Urinary bladder (tissue), 4 donors: ENCODE data around the gene NDRG4. TPM values are rescaled to one million over a fixed set of nuclear protein-coding genes. Genes with fewer than 3 reads are reported as not detected.

Source experiments
- DNase-seq: peaks from one replicate; pipeline ENCODE4 v3.0.0-alpha.2; 2015; ENCODE audit errors: extremely low spot score
- H3K27ac ChIP-seq: one replicate; pipeline ENCODE4 v1.5.1; 2013; ENCODE audit warnings: low read depth, mild to moderate bottlenecking, moderate library complexity
- H3K36me3 ChIP-seq: one replicate; pipeline ENCODE4 v1.6.1; 2013; ENCODE audit warnings: mild to moderate bottlenecking, moderate library complexity; ENCODE audit not compliant: insufficient read depth
- H3K4me1 ChIP-seq: one replicate; pipeline ENCODE4 v1.6.1; 2013; ENCODE audit warnings: mild to moderate bottlenecking, moderate library complexity; ENCODE audit not compliant: insufficient read depth
- H3K4me3 ChIP-seq: one replicate; pipeline ENCODE4 v1.5.1; 2013; ENCODE audit warnings: low read depth, low read length
- WGBS: extraction: QIAGEN DNeasy Blood & Tissue Kit; methylation state at CpG from one replicate; pipeline ENCODE4 v1.1.7; 2013; 5-methylcytosine and 5-hydroxymethylcytosine counted together
- polyA plus RNA-seq: library from polyadenylated mRNA; stranded (reverse); fragments of 200-250 nt; gene quantifications from one replicate; pipeline ENCODE4 v1.2.3, GENCODE V29; 2013
- total RNA-seq: library from RNA; depleted of rRNA; stranded (reverse); fragments of >200 nt; gene quantifications from one replicate; pipeline ENCODE4 v1.2.3, GENCODE V29; 2014
- donor health status: healthy with polysubstance abuse.
- donor health status: healthy.

NDRG4 gene
- total and polyA plus RNA-seq, 2 donors = 7.8 to 8.1 TPM

DNA sequence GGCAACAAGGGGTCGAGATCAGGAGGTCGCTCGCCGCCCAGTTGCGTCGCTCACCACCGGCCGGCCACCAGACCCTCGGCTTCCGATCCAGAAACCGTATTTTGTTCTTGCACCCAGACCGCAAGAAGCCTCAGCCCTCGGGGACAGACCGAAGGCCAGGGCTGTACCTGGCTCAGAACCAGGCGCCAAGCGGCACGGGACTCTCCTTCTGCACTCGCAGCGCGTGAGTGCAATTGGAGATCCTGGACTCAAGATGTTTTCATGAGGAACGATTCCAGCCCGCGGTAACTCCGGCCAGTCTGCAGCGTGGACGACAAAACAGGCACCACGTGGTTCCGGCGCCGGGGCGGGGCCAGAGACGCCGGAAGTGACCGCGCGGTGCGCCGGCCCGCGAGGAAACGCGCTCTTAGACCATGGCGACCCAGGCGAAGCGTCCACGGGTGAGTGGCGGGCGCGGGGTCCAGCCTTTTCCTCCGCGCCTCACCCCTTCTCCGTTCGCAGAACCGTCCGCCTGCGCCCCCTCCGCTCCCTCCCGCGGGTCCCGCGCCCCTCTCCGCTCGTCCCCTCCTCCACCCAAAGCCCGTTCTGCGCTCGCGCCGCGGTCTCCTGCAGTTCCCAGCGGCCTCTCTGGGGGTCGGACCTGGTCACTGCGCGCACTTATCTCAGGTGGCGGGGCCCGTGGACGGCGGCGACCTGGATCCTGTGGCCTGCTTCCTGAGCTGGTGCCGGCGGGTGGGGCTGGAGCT is 15.4 kb downstream of the NDRG4 start, which contains the start of gene SETD6:
Gene SETD6 (plus strand): TSS at position 393 of the 746 bp plus-strand sequence. CDS start 21 bp downstream, at position 414.
- DNase-seq = peak; percentile 69
- Histone ChIP-seq H3K27ac (peak within 1 kb of the TSS; percentile 42), H3K4me3 (peak within 1 kb of the TSS; percentile 75), H3K36me3 (peaks cover 2% of the 10 kb centered on the region), H3K4me1 (no peaks in the 10 kb centered on the region)
- WGBS = under 1% methylated on average over 80 of the region's 80 CpGs

DNA sequence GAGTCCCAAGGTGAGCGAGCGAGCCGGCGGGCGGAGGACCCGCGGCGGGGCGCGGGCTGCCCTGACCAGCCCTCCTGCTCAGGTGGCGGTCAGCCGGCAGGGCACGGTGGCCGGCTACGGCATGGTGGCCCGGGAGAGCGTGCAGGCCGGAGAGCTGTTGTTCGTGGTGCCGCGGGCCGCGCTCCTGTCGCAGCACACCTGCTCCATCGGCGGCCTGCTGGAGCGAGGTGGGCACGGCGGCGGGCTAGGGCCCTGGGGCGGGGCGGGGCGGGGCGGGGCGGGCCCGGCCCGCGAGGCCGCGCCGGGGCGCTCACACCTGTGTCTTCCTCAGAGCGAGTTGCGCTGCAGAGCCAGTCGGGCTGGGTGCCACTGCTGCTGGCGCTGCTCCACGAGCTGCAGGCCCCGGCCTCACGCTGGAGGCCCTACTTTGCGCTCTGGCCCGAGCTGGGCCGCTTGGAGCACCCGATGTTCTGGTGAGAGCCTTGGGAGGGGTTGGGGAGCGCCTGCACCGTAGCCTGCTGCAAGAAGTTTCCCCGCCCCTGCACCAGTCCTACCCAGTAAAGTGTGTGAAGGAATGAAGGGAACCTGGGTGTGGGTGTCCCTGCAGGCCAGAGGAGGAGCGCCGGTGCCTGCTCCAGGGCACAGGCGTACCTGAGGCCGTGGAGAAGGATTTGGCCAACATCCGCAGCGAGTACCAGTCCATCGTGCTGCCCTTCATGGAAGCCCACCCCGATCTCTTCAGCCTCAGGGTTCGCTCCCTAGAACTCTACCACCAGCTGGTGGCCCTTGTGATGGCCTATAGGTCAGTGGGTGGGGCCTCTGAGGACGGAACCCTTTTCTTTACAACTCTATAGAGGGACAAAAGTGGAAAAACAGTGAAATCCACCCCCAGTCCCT is 16.2 kb downstream of the NDRG4 start:
- DNase-seq = no peak

DNA sequence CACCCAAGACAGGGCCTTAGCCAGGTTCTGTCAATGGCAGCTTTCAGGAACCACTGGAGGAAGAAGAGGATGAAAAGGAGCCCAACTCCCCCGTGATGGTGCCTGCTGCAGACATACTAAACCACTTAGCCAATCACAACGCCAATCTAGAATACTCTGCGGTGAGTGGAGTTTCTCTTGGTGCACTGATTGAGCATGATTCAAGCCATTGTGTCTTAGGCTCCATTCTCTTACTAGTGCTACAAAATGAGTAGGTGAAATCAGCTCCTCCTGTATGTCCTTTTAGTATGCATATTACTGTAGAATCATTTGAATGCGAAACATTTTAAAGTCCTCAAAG is 16.8 kb downstream of the NDRG4 start:
- Histone ChIP-seq H3K36me3 (peaks cover 2% of the 10 kb centered on the region), H3K4me1 (no peaks in the 10 kb centered on the region), H3K27ac (no peak overlapping the region), H3K4me3 (no peak overlapping the region)
- 81% methylated on average over 4 of the region's 4 CpGs for WGBS
- DNase-seq = no peak

More for the DNA sequence above, 16.2 kb downstream of the NDRG4 start:
- H3K27ac ChIP-seq = peak overlapping the region; percentile 1
- 13% methylated on average over 66 of the region's 66 CpGs for WGBS
- H3K4me1 ChIP-seq = no peaks in the 10 kb centered on the region
- peak overlapping the region; percentile 75 for H3K4me3 ChIP-seq
- peaks cover 2% of the 10 kb centered on the region for H3K36me3 ChIP-seq

DNA sequence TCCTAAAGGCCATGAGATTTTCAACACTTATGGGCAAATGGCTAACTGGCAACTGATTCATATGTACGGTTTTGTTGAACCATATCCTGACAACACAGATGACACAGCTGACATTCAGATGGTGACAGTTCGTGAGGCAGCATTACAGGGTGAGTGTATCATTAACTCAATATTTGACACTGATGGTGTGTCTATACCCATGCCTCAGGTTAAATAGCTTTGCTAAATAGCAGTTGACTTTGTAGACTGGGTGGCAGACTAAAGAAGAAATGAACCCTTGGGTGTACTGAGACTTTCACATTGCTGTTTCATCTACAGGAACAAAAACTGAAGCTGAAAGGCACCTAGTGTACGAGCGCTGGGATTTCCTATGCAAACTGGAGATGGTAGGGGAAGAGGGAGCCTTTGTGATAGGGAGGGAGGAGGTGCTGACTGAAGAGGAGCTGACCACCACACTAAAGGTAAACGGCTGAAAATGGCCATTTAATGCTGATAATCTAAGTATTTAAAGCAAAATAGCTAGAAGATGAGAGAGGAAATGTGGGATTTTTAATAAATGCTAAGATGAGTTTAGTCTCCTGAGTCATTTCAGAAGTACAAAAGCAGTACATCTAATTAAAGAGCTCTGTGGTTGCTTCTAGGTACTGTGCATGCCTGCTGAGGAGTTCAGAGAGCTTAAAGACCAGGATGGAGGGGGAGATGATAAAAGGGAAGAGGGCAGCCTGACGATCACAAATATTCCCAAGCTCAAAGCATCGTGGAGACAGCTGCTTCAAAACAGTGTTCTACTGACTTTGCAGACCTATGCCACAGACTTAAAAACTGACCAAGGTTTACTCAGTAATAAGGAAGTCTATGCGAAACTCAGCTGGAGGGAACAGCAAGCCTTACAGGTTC is 18.4 kb downstream of the NDRG4 start:
- Histone ChIP-seq H3K4me1 (no peaks in the 10 kb centered on the region), H3K4me3 (no peak overlapping the region), H3K36me3 (peaks cover 4% of the 10 kb centered on the region), H3K27ac (no peak overlapping the region)
- 72% methylated on average over 8 of the region's 8 CpGs for WGBS
- no peak for DNase-seq

DNA sequence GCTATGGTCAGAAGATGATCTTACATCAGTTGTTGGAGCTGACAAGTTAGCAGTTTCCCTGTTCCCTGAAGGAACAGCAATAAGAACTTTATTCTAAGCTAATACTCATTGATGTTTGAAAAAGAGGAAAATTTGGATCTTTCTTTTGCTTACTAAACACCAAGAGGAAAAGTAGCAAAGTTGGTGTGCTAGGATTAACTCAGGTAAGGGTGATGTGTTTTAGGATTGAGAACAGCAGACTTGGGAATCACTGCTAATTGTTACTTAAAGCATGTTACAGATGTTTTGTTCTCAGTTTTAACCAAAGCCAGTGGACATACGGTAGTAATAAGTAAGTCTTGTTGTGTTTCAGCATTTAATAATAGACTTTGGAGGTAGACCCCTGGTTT is 19.0 kb downstream of the NDRG4 start:
- Histone ChIP-seq H3K27ac (no peak overlapping the region), H3K4me3 (no peak overlapping the region), H3K36me3 (peaks cover 5% of the 10 kb centered on the region), H3K4me1 (no peaks in the 10 kb centered on the region)
- DNase-seq = no peak
- 87% methylated on average over 1 of the region's 1 CpG for WGBS

DNA sequence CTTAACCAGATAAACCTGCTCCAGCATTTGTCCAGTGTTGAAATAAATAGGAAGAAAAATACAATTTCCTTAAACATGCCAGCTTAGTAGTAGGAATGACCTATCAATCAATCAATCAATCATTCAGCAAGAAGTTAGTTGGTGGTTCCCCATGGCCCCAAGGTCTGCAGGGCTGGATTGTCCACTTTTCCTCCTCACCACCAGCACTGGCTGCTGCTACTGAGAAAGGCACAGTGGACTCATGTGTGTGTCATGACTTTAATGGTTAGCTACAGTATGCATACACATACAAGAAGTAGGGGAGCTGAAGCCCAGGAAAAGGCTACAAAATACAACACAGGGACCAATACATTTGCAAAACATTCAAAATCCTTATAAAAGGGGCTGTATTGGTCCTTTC is 19.8 kb downstream of the NDRG4 start:
- peaks cover 5% of the 10 kb centered on the region for H3K36me3 ChIP-seq
- H3K4me3 ChIP-seq = no peak overlapping the region
- no peak overlapping the region for H3K27ac ChIP-seq
- no peaks in the 10 kb centered on the region for H3K4me1 ChIP-seq
- DNase-seq = no peak

DNA sequence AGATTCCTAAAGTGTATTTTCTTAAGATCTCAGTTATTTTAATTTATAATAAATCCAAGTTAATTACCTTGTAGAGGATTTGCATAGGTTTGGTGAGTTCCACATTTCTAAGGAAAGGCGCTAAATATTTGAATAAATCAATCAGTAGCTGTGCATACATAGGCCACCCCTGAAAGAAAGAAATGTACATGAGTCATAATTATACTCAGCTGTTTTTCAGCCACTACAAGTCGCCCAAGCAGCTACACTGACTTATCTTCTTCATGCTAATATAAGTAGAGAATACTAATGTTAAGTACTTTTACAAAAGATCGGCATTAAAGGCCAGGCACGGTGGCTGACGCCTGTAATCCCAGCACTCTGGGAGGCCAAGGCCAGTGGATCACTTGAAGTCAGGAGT is 30.2 kb downstream of the NDRG4 start:
- no peak overlapping the region for H3K27ac ChIP-seq
- H3K4me1 ChIP-seq = no peaks in the 10 kb centered on the region
- no peak for DNase-seq
- peaks cover 14% of the 10 kb centered on the region for H3K36me3 ChIP-seq
- 94% methylated on average over 5 of the region's 5 CpGs for WGBS
- no peak overlapping the region for H3K4me3 ChIP-seq

DNA sequence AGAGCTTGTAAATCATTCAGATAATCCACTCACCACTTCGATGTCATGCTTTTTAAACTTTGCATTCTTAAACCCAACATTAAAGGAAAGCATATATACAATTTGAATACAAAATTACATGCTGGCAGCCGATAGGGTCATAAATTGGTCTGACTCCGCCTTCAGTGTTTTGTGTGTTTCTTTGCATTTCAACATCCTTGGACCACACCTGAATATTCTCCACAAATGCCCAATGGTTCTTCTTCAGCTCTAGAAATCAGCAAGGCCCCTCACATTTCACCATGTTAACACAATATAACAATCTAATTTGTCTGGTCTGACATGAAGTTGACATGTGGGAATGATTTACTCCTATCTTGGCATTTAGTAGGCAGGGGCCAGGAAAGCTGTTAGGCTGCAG is 32.5 kb downstream of the NDRG4 start:
- Histone ChIP-seq H3K4me1 (no peaks in the 10 kb centered on the region), H3K4me3 (no peak overlapping the region), H3K27ac (no peak overlapping the region), H3K36me3 (peaks cover 17% of the 10 kb centered on the region)
- no peak for DNase-seq
- WGBS = 89% methylated on average over 3 of the region's 3 CpGs

DNA sequence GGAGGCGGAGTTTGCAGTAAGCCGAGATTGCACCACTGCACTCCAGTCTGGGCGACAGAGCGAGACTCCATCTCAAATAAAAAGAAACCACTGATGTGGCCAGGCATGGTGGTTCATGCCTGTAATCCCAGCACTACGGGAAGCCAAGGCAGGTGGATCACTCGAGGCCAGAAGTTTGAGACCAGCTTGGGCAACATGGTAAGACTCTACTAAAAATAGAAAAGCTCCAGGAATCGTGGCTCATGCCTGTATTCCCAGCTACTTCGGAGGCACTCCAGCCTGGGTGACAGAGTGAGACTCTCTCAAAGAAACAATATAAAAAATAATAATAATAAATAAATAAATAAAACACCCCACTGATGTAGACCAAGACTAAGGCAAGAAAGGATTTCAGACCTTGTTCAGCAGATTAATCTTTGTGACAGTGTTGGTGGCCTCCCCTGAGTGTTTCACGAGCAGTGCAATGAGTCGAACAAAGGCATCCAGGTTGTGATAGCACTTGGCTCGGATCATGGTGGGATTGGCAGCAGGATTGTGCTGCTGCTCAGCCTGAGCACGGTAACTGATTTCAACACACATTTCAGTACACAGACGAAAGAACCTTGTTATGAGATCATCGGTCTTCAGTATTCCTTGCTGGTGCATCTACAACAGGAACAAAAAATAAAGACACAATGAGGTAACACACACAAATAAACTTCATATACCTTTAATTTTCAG is 34.0 kb downstream of the NDRG4 start:
- Histone ChIP-seq H3K4me1 (no peaks in the 10 kb centered on the region), H3K4me3 (no peak overlapping the region), H3K27ac (no peak overlapping the region), H3K36me3 (peaks cover 18% of the 10 kb centered on the region)
- 95% methylated on average over 14 of the region's 14 CpGs for WGBS
- no peak for DNase-seq

DNA sequence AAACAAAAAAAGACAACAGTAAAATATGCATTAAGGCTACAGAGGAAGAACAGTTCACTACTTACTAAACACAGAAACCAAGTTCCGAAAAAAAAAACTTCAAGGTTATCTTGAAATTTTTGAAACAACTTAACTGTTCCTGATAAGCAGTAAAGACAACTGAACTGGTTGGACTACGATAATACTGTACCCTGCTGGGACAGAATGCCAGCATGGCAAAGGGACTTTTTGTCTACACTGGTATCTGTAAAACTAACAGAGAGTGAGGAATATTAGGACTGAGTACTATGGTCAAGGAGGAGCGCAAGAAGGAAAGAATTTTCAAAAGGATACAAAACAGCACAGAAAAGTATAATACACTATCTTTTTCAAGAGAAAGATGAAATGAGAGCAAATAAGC is 35.2 kb downstream of the NDRG4 start:
- no peak for DNase-seq
- Histone ChIP-seq H3K27ac (no peak overlapping the region), H3K4me3 (no peak overlapping the region), H3K4me1 (no peaks in the 10 kb centered on the region), H3K36me3 (peaks cover 24% of the 10 kb centered on the region)
- WGBS = 92% methylated on average over 3 of the region's 3 CpGs

DNA sequence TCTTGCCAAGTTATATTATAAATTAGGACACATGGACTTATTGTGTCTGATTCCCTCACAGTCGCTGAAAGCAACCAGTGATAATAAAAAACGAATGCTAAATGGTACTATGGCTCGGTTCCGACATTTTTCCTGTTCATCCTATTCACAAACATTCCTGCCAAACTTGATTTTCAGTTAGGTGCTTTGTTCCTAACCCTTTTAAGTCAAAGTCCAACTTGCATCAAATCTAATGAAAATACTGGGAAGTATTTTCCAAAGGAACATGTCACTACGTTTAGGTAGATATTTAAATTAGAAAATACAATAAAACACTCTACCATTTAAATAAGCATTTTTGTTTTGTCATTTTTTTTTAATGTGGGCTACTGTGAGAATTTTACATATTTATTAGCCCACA is 36.3 kb downstream of the NDRG4 start:
- H3K4me1 ChIP-seq = no peaks in the 10 kb centered on the region
- 86% methylated on average over 5 of the region's 5 CpGs for WGBS
- no peak for DNase-seq
- no peak overlapping the region for H3K4me3 ChIP-seq
- peaks cover 25% of the 10 kb centered on the region for H3K36me3 ChIP-seq
- H3K27ac ChIP-seq = no peak overlapping the region

DNA sequence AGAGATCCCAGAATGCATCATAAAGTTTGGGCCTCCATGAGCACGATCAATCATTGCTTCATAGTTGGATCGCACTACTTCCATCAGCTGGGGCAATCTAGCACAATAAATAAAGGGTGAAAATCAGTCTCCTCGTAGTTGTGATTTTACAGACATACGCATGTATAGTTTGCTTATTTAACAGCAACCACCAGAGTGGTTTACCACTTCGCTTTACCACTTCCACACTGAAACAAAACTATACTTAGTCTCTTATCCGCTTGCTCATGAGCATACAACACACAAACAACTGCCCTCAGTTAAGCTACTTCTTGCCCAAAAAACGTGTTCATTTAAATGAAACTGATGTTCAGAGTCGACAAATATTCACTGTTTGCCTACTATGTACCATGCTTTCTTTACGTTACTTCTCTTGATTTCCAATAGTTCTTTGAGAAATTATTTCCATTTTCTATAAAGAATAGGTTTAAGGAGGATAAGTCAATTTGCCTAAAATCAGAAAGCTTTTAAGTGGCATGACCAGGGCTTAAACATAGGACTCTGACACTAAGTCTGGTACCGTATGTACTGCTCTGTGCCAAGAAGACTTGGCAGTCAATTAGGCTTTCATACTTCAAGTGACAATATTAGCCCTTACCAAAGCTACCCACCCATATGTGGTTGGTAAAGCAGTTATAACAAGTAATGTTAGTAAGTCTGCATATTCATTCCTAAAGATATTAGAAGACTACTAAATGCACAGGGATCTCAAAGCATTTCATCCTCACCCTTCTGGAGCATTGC is 37.4 kb downstream of the NDRG4 start:
- 83% methylated on average over 10 of the region's 10 CpGs for WGBS
- Histone ChIP-seq H3K4me1 (no peaks in the 10 kb centered on the region), H3K27ac (no peak overlapping the region), H3K36me3 (peaks cover 29% of the 10 kb centered on the region), H3K4me3 (no peak overlapping the region)
- DNase-seq = no peak
